DMS79 (cell line): ENCODE data around the gene MT1M.
A peak's percentile ranks its signal among the peaks of the same experiment; 100 is the strongest.
"Not testable (repeated sequence)": the region's sequence is repeated elsewhere in the genome, so short reads cannot be mapped to it uniquely, and the experiment has no call there.

Experiments used
- DNase-seq: peaks from one replicate; lab custom pipeline; 2025; lab: John Stamatoyannopoulos, UW

The MT1M gene

GRCh38 chr16:56674570-56674969 lies 42.1 kb downstream of the MT1M start:
- not testable (repeated sequence) for DNase-seq

- DNase-seq: no peak
Measured at GRCh38 chr16:56675685-56676210, 43.3 kb downstream of the MT1M start.

GRCh38 chr16:56677474-56677873 lies 45.0 kb downstream of the MT1M start:
- no peak for DNase-seq

- DNase-seq: no peak
Measured at GRCh38 chr16:56679078-56679730, 46.7 kb downstream of the MT1M start.

GRCh38 chr16:56679818-56680217 lies 47.4 kb downstream of the MT1M start:
- no peak for DNase-seq

- DNase-seq: peak; percentile 60
Measured at GRCh38 chr16:56681939-56682702, 49.7 kb downstream of the MT1M start, which contains the start of gene MT1X. MT1X (plus strand) TSS chr16:56682470; CDS start chr16:56682541, 71 bp downstream.

GRCh38 chr16:56682703-56683397 lies 50.4 kb downstream of the MT1M start:
- DNase-seq: no peak
